ENCODE results near the gene FAM13B. TPM values are rescaled to one million over a fixed set of nuclear protein-coding genes. Genes with fewer than 3 reads are reported as not detected.

Gene FAM13B
- total and polyA plus RNA-seq, 2 of the 8 experiments (the other 6 are each of a cell fraction or from before 2014, with no cell fraction given) = 6.4 to 17.0 TPM

- Histone ChIP-seq H3K18ac (ENCODE audit: extremely low read depth, low read length) (no peak overlapping the region), H3K9ac (replicated peaks in 1 of 4; ENCODE audit: extremely low read depth in 1 of 4, low read depth in 3 of 4, low read length in 3 of 4) (no peak overlapping the region), H3K4me1 (replicated peaks in 1 of 4; ENCODE audit: control insufficient read depth in 3 of 4, insufficient read depth in 4 of 4, low read length in 3 of 4) (peaks cover 2 to 6% (median 3%) of the 10 kb centered on the region in 4 experiments; a peak in 3 of 7 replicates), H2BK120ac (replicated peaks; ENCODE audit: low read depth, low read length) (no peak overlapping the region), H4K5ac (ENCODE audit: insufficient read length, low read depth, low read length) (no peak overlapping the region), H3K14ac (ENCODE audit: insufficient read length) (no peak overlapping the region), H3K23me2 (ENCODE audit: low read depth, low read length) (peaks cover 4% of the 10 kb centered on the region; the same call in 1 of the 2 replicates), H3K9me3 (ENCODE audit: insufficient read depth in 2 of 2, low read depth in 1 of 2, low read length in 1 of 2) (no peaks in the 10 kb centered on the region), H4K91ac (replicated peaks; ENCODE audit: insufficient read length, low read length) (no peak overlapping the region), H2BK12ac (ENCODE audit: low read depth, low read length) (no peak overlapping the region), H2AK5ac (ENCODE audit: low read depth, low read length) (no peak overlapping the region), H3K27me3 (replicated peaks in 1 of 4; ENCODE audit: control insufficient read depth in 3 of 4, extremely low read depth in 1 of 4, insufficient read depth in 3 of 4, low read length in 3 of 4) (no peaks in the 10 kb centered on the region; a peak in 2 of 7 replicates), H2BK5ac (ENCODE audit: low read depth, low read length) (no peak overlapping the region), H4K8ac (ENCODE audit: extremely low read depth, insufficient read depth, low read length) (no peak overlapping the region), H3K36me3 (ENCODE audit: control insufficient read depth in 2 of 4, insufficient read depth in 4 of 4, low read length in 3 of 4) (no peaks in the 10 kb centered on the region), H4K20me1 (replicated peaks in 1 of 2; ENCODE audit: control insufficient read depth in 1 of 2, insufficient read depth in 2 of 2, low read length in 2 of 2) (no peaks in the 10 kb centered on the region), H2BK20ac (ENCODE audit: low read length) (no peak overlapping the region), H3K4me3 (ENCODE audit: extremely low read depth in 1 of 4, insufficient read depth in 2 of 4, low read depth in 3 of 4, low read length in 4 of 4) (no peak overlapping the region), H3K4ac (replicated peaks; ENCODE audit: insufficient read length, low read depth, low read length) (no peak overlapping the region), H2BK15ac (ENCODE audit: low read length) (no peak overlapping the region), H3K79me2 (ENCODE audit: control insufficient read depth in 1 of 2, insufficient read depth in 2 of 2, low read length in 2 of 2) (no peaks in the 10 kb centered on the region), H3K27ac (ENCODE audit: low read depth, low read length) (no peak overlapping the region), H3K79me1 (ENCODE audit: low read depth, low read length) (no peaks in the 10 kb centered on the region), H3K56ac (replicated peaks; ENCODE audit: insufficient read length, low read depth, low read length) (no peak overlapping the region), H3K4me2 (ENCODE audit: insufficient read depth in 1 of 2, low read depth in 2 of 2, low read length in 2 of 2) (no peak overlapping the region), H2AFZ (ENCODE audit: low read length) (no peak overlapping the region), H3K23ac (ENCODE audit: insufficient read length) (no peak overlapping the region)
- CTCF ChIA-PET (ENCODE audit: partially characterized antibody) = interaction anchor here (1.1 to 12.1 kb wide), 9 partner anchors 17 to 114 kb away, joined by 3 to 179 read pairs (median 5); no protein-coding TSS in a partner anchor
- POLR2A ChIA-PET (ENCODE audit: partially characterized antibody) = interaction anchor here (1.3 kb wide), 1 partner anchor 285 kb away, joined by 3 read pairs; no protein-coding TSS in a partner anchor
- DNase-seq (ENCODE audit: low read depth in 1 of 2, low spot score in 2 of 2) (no peak), FAIRE-seq (no peak)
- WGBS, 2 experiments (ENCODE audit: extremely low coverage in 1 of 2, insufficient coverage in 1 of 2, insufficient read length in 1 of 2, insufficient replicate concordance in 2 of 2, low coverage in 1 of 2, low lambda C conversion rate in 2 of 2, missing lambda C conversion rate in 1 of 2) = 85% methylated on average over 1 of the region's 1 CpG; no CpG with 5 or more reads in 1 of the 2 experiments
- no peak for TF ChIP-seq CHD2 (IDR thresholded peaks at IDR 0.05; ENCODE audit: low read length)
- TF ChIP-seq TAF7 (optimal IDR thresholded peaks at IDR 0.05; ENCODE audit: borderline replicate concordance, low read depth, low read length) = no peak
- TF ChIP-seq ATF3 (IDR thresholded peaks at IDR 0.05; ENCODE audit: insufficient read depth, low read depth, low read length) = no peak
- no peak for TF ChIP-seq POLR2AphosphoS5 (IDR thresholded peaks at IDR 0.05; ENCODE audit: low read depth, low read length)
- no peak for TF ChIP-seq MAFK (IDR thresholded peaks at IDR 0.05; ENCODE audit: low read depth, low read length)
- TF ChIP-seq JUN (IDR thresholded peaks at IDR 0.05; ENCODE audit: low read depth, low read length) = no peak
- TF ChIP-seq, protein P1, sequence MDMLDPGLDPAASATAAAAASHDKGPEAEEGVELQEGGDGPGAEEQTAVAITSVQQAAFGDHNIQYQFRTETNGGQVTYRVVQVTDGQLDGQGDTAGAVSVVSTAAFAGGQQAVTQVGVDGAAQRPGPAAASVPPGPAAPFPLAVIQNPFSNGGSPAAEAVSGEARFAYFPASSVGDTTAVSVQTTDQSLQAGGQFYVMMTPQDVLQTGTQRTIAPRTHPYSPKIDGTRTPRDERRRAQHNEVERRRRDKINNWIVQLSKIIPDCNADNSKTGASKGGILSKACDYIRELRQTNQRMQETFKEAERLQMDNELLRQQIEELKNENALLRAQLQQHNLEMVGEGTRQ (IDR thresholded peaks at IDR 0.05; ENCODE audit: low read length) = no peak
- no peak for TF ChIP-seq RNF2 (IDR thresholded peaks at IDR 0.05; ENCODE audit: borderline replicate concordance, low read depth, low read length, missing control alignments, poor library complexity, severe bottlenecking)
- TF ChIP-seq HDAC2 (IDR thresholded peaks at IDR 0.05; ENCODE audit: borderline replicate concordance in 1 of 2, low read depth in 2 of 2, low read length in 2 of 2) = no peak
- TF ChIP-seq SAP30 (IDR thresholded peaks at IDR 0.05; ENCODE audit: insufficient read depth, insufficient replicate concordance, low read length) = no peak
Measured at GRCh38 chr5:138037907-138038633, 5.2 kb upstream of the FAM13B start.

Data from H1 (cell line).